ENCODE measurements around the gene GALNT1. TPM values are rescaled to one million over a fixed set of nuclear protein-coding genes. Genes with fewer than 3 reads are reported as not detected.

The GALNT1 gene
- total RNA-seq, 1 donor from 2014 or later = 37.5 TPM

DNA sequence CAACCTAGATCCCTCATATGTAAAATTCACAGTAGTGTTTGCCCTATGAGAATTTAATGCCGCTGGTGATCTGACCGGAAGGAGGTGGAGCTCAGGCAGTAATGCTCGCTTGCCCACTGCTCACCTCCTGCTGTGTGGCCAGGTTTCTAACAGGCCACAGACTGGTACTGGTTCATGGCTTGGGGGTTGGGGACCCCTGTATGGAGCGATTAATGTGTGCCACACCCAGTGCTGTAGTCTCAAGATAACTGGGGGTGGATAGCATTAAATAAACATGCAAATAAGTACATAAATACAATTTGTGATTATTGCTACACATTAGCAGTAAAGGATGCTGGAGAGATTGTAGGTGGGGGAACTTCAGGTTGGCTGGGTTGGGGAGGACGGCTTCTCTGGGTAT, 3.2 kb downstream of the GALNT1 start:
- Histone ChIP-seq H3K4me3 (no peak overlapping the region), H3K27me3 (no peaks in the 10 kb centered on the region), H3K36me3 (no peaks in the 10 kb centered on the region), H3K4me1 (peaks cover 0 to 8% of the 10 kb centered on the region in 2 donors), H3K27ac (no peak overlapping the region), H3K9me3 (peaks cover 0 to 12% of the 10 kb centered on the region in 2 donors)
- TF ChIP-seq, protein P1, sequence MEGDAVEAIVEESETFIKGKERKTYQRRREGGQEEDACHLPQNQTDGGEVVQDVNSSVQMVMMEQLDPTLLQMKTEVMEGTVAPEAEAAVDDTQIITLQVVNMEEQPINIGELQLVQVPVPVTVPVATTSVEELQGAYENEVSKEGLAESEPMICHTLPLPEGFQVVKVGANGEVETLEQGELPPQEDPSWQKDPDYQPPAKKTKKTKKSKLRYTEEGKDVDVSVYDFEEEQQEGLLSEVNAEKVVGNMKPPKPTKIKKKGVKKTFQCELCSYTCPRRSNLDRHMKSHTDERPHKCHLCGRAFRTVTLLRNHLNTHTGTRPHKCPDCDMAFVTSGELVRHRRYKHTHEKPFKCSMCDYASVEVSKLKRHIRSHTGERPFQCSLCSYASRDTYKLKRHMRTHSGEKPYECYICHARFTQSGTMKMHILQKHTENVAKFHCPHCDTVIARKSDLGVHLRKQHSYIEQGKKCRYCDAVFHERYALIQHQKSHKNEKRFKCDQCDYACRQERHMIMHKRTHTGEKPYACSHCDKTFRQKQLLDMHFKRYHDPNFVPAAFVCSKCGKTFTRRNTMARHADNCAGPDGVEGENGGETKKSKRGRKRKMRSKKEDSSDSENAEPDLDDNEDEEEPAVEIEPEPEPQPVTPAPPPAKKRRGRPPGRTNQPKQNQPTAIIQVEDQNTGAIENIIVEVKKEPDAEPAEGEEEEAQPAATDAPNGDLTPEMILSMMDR (IDR thresholded peaks at IDR 0.05) = no peak
- intact Hi-C loops (cut with DNase I) = loop anchor here (5.0 kb wide), 1 partner anchor 177 kb away; no protein-coding TSS in a partner anchor
- no peak for DNase-seq (ENCODE audit: low spot score in 2 of 2)

DNA sequence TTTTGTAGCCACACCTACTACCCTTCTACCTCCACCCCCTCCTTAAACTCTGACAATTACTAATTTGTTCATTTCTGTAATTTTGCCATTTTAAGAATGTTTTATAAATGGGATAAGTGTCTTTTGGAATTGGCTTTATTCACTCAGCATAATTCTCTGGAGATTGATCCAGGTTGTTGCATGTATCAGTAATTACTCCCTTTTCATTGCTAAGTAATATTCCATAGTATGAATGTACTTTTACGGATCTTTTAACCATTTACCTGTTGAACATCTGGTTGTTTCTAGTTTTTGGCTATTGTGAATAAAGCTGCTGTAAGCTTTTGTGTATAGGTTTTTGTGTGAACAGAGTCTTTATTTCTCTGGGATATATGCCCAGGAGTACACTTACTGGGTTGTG, 4.1 kb downstream of the GALNT1 start:
- no peak for DNase-seq (ENCODE audit: low spot score in 2 of 2)
- intact Hi-C loops (cut with DNase I) = no loop called here
- Histone ChIP-seq H3K27me3 (no peaks in the 10 kb centered on the region), H3K9me3 (peaks cover 0 to 12% of the 10 kb centered on the region in 2 donors), H3K36me3 (no peaks in the 10 kb centered on the region), H3K27ac (no peak overlapping the region), H3K4me3 (no peak overlapping the region), H3K4me1 (peaks cover 0 to 5% of the 10 kb centered on the region in 2 donors)
- TF ChIP-seq, protein P1 (IDR thresholded peaks at IDR 0.05) = no peak

GRCh38 chr18:35588122-35588521, 6.6 kb downstream of the GALNT1 start:
- intact Hi-C loops (cut with DNase I) = no loop called here
- peaks cover 0 to 3% of the 10 kb centered on the region in 2 donors for H3K4me1 ChIP-seq
- no peak for DNase-seq (ENCODE audit: low spot score in 2 of 2)
- TF ChIP-seq, protein P1 (IDR thresholded peaks at IDR 0.05) = no peak
- no peak overlapping the region for H3K27ac ChIP-seq
- H3K36me3 ChIP-seq = no peaks in the 10 kb centered on the region
- peaks cover 0 to 12% of the 10 kb centered on the region in 2 donors for H3K9me3 ChIP-seq
- no peak overlapping the region for H3K4me3 ChIP-seq
- H3K27me3 ChIP-seq = no peaks in the 10 kb centered on the region

GRCh38 chr18:35588995-35589394, 7.5 kb downstream of the GALNT1 start:
- Histone ChIP-seq H3K27ac (no peak overlapping the region), H3K4me1 (no peaks in the 10 kb centered on the region), H3K27me3 (no peaks in the 10 kb centered on the region), H3K36me3 (no peaks in the 10 kb centered on the region), H3K4me3 (no peak overlapping the region), H3K9me3 (peaks cover 0 to 12% of the 10 kb centered on the region in 2 donors)
- TF ChIP-seq, protein P1 (IDR thresholded peaks at IDR 0.05) = no peak
- DNase-seq (ENCODE audit: low spot score in 2 of 2) = no peak
- intact Hi-C loops (cut with DNase I) = no loop called here

DNA sequence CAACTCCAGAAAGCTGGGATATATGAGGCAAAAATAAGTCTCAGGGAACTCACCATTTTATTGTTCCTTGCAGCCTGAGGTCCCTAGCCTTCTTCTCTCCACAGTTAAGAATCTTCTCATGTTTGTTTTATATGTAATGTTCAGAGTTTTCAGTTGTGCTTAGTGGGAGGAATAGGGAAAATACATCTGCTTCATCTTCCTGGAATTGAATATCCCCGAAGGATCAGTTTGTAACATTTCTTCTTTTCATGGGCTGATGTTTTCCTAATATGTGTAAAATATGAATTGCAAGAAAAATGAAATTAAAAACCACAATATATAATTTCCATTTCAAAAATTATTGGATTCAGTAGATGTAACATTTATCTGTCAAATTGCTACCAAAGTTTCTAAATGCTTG, 8.0 kb downstream of the GALNT1 start:
- peaks cover 0 to 12% of the 10 kb centered on the region in 2 donors for H3K9me3 ChIP-seq
- TF ChIP-seq, protein P1 (IDR thresholded peaks at IDR 0.05) = no peak
- no peaks in the 10 kb centered on the region for H3K4me1 ChIP-seq
- H3K27me3 ChIP-seq = no peaks in the 10 kb centered on the region
- H3K36me3 ChIP-seq = no peaks in the 10 kb centered on the region
- no peak for DNase-seq (ENCODE audit: low spot score in 2 of 2)
- intact Hi-C loops (cut with DNase I) = no loop called here
- H3K27ac ChIP-seq = no peak overlapping the region
- H3K4me3 ChIP-seq = no peak overlapping the region

DNA sequence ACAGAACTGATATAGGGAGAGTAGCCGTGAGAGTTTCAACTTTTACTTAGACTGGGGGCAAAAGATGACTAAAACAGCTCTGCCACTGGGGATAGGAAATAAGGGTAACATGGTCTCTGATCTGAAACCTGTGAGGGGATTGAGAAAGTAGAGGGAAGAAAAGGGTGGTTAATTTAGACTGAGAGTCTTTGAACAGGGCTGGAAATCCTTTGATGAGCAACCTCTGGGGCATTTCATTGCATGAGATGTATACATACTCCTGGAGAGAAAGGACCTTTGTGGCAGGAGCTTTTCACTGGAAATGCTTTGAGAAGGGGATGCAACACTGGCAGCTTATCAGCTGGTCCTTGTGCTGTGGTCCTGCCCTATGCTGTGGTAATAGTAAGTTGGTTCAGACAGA, 9.4 kb downstream of the GALNT1 start:
- no peak overlapping the region for H3K27ac ChIP-seq
- H3K27me3 ChIP-seq = no peaks in the 10 kb centered on the region
- intact Hi-C loops (cut with DNase I) = no loop called here
- TF ChIP-seq, protein P1 (IDR thresholded peaks at IDR 0.05) = no peak
- H3K36me3 ChIP-seq = no peaks in the 10 kb centered on the region
- no peak for DNase-seq (ENCODE audit: low spot score in 2 of 2)
- H3K4me3 ChIP-seq = no peak overlapping the region
- H3K4me1 ChIP-seq = no peaks in the 10 kb centered on the region
- H3K9me3 ChIP-seq = peaks cover 0 to 12% of the 10 kb centered on the region in 2 donors
